RWPE2 (cell line): ENCODE data around the gene MPRIP.
A peak's percentile ranks its signal among the peaks of the same experiment; 100 is the strongest.

Source experiments
- ATAC-seq: fragments of 200-7000 bp; cut with Tn5 transposase; 3 replicates; pipeline ENCODE4 v1.9.1; 2021; ENCODE audit warnings: low read depth
- DNase-seq: peaks from one replicate; pipeline ENCODE4 v3.0.0-alpha.2; 2020; ENCODE audit warnings: low spot score
- H3K27ac ChIP-seq: fragments of 450-650 bp; 2 replicates; pipeline ENCODE4 v1.5.1; 2017; ENCODE audit warnings: mild to moderate bottlenecking; ENCODE audit not compliant: poor library complexity, severe bottlenecking
- H3K27me3 ChIP-seq: fragments of 250-450 bp; sonication (Bioruptor Pico); 2 replicates; pipeline ENCODE4 v1.5.1; 2021; ENCODE audit warnings: mild to moderate bottlenecking, moderate library complexity; ENCODE audit not compliant: insufficient read depth, poor library complexity, severe bottlenecking
- H3K36me3 ChIP-seq: fragments of 250-450 bp; sonication (Bioruptor Pico); 2 replicates; pipeline ENCODE4 v1.5.1; 2020; ENCODE audit warnings: low read depth, mild to moderate bottlenecking, moderate library complexity
- H3K4me1 ChIP-seq: fragments of 250-450 bp; sonication (Bioruptor Pico); 2 replicates; pipeline ENCODE4 v1.5.1; 2021; ENCODE audit warnings: mild to moderate bottlenecking, moderate library complexity; ENCODE audit not compliant: insufficient read depth, poor library complexity, severe bottlenecking
- H3K4me3 ChIP-seq: fragments of 250-450 bp; sonication (Bioruptor Pico); 2 replicates; pipeline ENCODE4 v1.5.1; 2021; ENCODE audit warnings: mild to moderate bottlenecking, moderate library complexity; ENCODE audit not compliant: severe bottlenecking
- H3K9me3 ChIP-seq: fragments of 250-450 bp; sonication (Bioruptor Pico); 2 replicates; pipeline ENCODE4 v1.5.1; 2021; ENCODE audit warnings: mild to moderate bottlenecking, moderate library complexity; ENCODE audit not compliant: severe bottlenecking
- CTCF ChIP-seq: fragments of 450-650 bp; IDR thresholded peaks from one replicate; pipeline ENCODE4 v1.5.1; 2017; ENCODE audit warnings: mild to moderate bottlenecking, moderate library complexity; ENCODE audit not compliant: poor library complexity, severe bottlenecking

MPRIP gene

GRCh38 chr17:17086585-17086984 is 44.3 kb downstream of the MPRIP start:
- peaks cover 56% of the 10 kb centered on the region for H3K36me3 ChIP-seq
- H3K4me3 ChIP-seq, result no peak overlapping the region
- H3K27me3 ChIP-seq, result no peaks in the 10 kb centered on the region
- no peaks in the 10 kb centered on the region for H3K9me3 ChIP-seq
- ATAC-seq, result no peak
- H3K4me1 ChIP-seq, result peaks cover 33% of the 10 kb centered on the region
- H3K27ac ChIP-seq, result peak overlapping the region; percentile 18
- no peak for TF ChIP-seq CTCF
- no peak for DNase-seq

- Histone ChIP-seq H3K36me3 (peaks cover 59% of the 10 kb centered on the region), H3K27me3 (no peaks in the 10 kb centered on the region), H3K27ac (peak overlapping the region; percentile 18), H3K9me3 (no peaks in the 10 kb centered on the region), H3K4me3 (no peak overlapping the region), H3K4me1 (peaks cover 33% of the 10 kb centered on the region)
- no peak for TF ChIP-seq CTCF
- DNase-seq (peak; percentile 41), ATAC-seq (0 out of 3 replicates have a peak, but pooled peaks have one; percentile 14)
Observed at GRCh38 chr17:17087424-17088015, 45.3 kb downstream of the MPRIP start.

- Histone ChIP-seq H3K4me1 (peaks cover 33% of the 10 kb centered on the region), H3K27ac (peak overlapping the region; percentile 18), H3K4me3 (no peak overlapping the region), H3K36me3 (peaks cover 56% of the 10 kb centered on the region), H3K9me3 (no peaks in the 10 kb centered on the region), H3K27me3 (no peaks in the 10 kb centered on the region)
- peak; percentile 26 for DNase-seq
- no peak for ATAC-seq
- TF ChIP-seq CTCF, result no peak
Observed at GRCh38 chr17:17088086-17088485, 45.8 kb downstream of the MPRIP start.

GRCh38 chr17:17088541-17089525 is 46.6 kb downstream of the MPRIP start:
- Histone ChIP-seq H3K4me3 (no peak overlapping the region), H3K27me3 (no peaks in the 10 kb centered on the region), H3K4me1 (peaks cover 33% of the 10 kb centered on the region), H3K36me3 (peaks cover 49% of the 10 kb centered on the region), H3K27ac (peak overlapping the region; percentile 18), H3K9me3 (no peaks in the 10 kb centered on the region)
- DNase-seq (peak; percentile 23), ATAC-seq (no peak)
- TF ChIP-seq CTCF, result no peak
